ENCODE measurements around the gene ERC2.

ERC2 gene

GRCh38 chr3:55701997-55702396, 766.3 kb downstream of the ERC2 start:
- no peak for DNase-seq (ENCODE audit: low read depth)
- TF ChIP-seq, protein P1, sequence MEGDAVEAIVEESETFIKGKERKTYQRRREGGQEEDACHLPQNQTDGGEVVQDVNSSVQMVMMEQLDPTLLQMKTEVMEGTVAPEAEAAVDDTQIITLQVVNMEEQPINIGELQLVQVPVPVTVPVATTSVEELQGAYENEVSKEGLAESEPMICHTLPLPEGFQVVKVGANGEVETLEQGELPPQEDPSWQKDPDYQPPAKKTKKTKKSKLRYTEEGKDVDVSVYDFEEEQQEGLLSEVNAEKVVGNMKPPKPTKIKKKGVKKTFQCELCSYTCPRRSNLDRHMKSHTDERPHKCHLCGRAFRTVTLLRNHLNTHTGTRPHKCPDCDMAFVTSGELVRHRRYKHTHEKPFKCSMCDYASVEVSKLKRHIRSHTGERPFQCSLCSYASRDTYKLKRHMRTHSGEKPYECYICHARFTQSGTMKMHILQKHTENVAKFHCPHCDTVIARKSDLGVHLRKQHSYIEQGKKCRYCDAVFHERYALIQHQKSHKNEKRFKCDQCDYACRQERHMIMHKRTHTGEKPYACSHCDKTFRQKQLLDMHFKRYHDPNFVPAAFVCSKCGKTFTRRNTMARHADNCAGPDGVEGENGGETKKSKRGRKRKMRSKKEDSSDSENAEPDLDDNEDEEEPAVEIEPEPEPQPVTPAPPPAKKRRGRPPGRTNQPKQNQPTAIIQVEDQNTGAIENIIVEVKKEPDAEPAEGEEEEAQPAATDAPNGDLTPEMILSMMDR (IDR thresholded peaks at IDR 0.05; ENCODE audit: control insufficient read depth, insufficient read depth, low read depth, low read length, missing control alignments) = no peak
- H3K4me3 ChIP-seq (ENCODE audit: control insufficient read depth, low read depth, low read length) = no peak overlapping the region

DNA sequence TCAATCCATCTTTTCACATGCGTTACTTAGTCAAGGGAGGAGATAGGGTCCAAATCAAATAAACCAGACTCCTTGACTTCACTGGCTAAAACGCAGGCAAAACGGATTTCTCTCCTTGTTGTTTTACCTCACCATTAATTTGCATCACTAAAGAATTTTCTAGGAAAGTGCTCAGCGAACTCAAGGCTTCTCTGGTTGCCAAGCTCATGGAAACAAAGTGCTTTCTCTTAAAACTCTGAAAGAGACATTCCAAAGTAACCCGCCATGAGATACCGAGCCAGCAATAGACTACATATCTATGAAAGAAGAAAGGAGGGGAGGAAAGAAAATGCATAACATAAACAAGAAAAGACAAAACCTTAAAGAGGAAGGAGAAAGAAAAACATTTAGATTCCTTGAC, 769.4 kb downstream of the ERC2 start:
- TF ChIP-seq, protein P1 (IDR thresholded peaks at IDR 0.05; ENCODE audit: control insufficient read depth, insufficient read depth, low read depth, low read length, missing control alignments) = no peak
- no peak for DNase-seq (ENCODE audit: low read depth)
- no peak overlapping the region for H3K4me3 ChIP-seq (ENCODE audit: control insufficient read depth, low read depth, low read length)

- no peak overlapping the region for H3K4me3 ChIP-seq (ENCODE audit: control insufficient read depth, low read depth, low read length)
- TF ChIP-seq, protein P1 (IDR thresholded peaks at IDR 0.05; ENCODE audit: control insufficient read depth, insufficient read depth, low read depth, low read length, missing control alignments) = no peak
- DNase-seq (ENCODE audit: low read depth) = no peak
Measured at GRCh38 chr3:55697177-55697865, 770.9 kb downstream of the ERC2 start.

- TF ChIP-seq, protein P1 (IDR thresholded peaks at IDR 0.05; ENCODE audit: control insufficient read depth, insufficient read depth, low read depth, low read length, missing control alignments) = no peak
- DNase-seq (ENCODE audit: low read depth) = no peak
- H3K4me3 ChIP-seq (ENCODE audit: control insufficient read depth, low read depth, low read length) = no peak overlapping the region
Measured at GRCh38 chr3:55692957-55693558, 775.2 kb downstream of the ERC2 start.

- TF ChIP-seq, protein P1 (IDR thresholded peaks at IDR 0.05; ENCODE audit: control insufficient read depth, insufficient read depth, low read depth, low read length, missing control alignments) = no peak
- no peak for DNase-seq (ENCODE audit: low read depth)
- H3K4me3 ChIP-seq (ENCODE audit: control insufficient read depth, low read depth, low read length) = no peak overlapping the region
Measured at GRCh38 chr3:55692295-55692956, 775.8 kb downstream of the ERC2 start.

DNA sequence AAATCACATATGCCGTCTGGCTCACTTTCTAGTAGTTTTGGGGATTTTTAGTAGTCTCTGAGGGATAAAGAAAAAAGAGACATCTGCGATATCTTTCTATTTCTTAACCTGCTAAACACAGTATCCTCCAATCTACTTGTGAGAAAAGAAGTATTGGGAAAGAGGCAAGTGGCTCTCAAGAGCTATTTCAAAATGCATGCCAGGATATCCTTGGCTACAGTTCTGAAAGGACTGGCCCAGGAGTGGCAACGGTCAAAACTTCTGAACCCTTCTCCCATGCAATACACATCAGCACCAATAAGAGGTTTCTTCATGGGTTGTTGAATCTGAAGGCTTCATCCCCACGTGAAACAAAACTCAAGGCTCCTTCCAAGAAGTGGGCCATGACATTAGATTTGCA, 777.1 kb downstream of the ERC2 start:
- TF ChIP-seq, protein P1 (IDR thresholded peaks at IDR 0.05; ENCODE audit: control insufficient read depth, insufficient read depth, low read depth, low read length, missing control alignments) = no peak
- H3K4me3 ChIP-seq (ENCODE audit: control insufficient read depth, low read depth, low read length) = no peak overlapping the region
- DNase-seq (ENCODE audit: low read depth) = no peak

Measured in AG09309 (cell line).